ENCODE measurements around the gene CPNE2. TPM values are rescaled to one million over a fixed set of nuclear protein-coding genes. Genes with fewer than 3 reads are reported as not detected.

CPNE2 gene
- polyA plus RNA-seq, 2 of the 4 experiments (the other 2 are of a cell fraction) = 36.7 TPM

DNA sequence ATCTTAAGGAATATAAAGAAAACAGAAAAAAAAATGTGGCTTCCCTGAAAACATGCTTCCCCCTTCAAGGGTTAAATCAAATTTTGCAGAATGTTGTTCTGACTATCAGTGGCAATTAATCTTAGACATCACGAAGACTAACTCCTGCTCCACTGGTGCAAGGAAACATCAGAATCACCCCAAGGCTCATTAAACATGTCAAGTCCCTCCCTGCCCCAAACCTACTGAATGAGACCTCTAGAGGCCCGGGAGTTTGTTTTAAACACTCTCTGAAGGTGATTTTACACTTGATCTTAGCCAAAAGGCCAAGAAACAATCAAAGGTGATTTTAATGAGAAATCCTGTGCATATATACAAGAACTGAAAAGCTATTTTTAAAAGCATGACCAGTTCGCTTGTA, 75.2 kb downstream of the CPNE2 start:
- WGBS (ENCODE audit: missing lambda C conversion rate) = 90% methylated on average over 3 of the region's 3 CpGs
- Histone ChIP-seq H3K27ac (no peak overlapping the region), H3K4me1 (no peaks in the 10 kb centered on the region), H3K4me3 (no peak overlapping the region), H3K4me2 (no peak overlapping the region), H3K9me3 (no peaks in the 10 kb centered on the region)
- DNase-seq (ENCODE audit: low read depth in 1 of 2, low spot score in 1 of 2) (no peak), ATAC-seq (no peak), FAIRE-seq (no peak)
- CTCF ChIA-PET = interaction anchor here (0.7 to 2.6 kb wide), 12 partner anchors 9 to 250 kb away, joined by 3 to 13 read pairs (median 6); partner anchors contain the start of gene CPNE2
- no peak for TF ChIP-seq PHF8 (IDR thresholded peaks at IDR 0.05; ENCODE audit: borderline replicate concordance, low read depth)
- no peak for TF ChIP-seq MAFK (IDR thresholded peaks at IDR 0.05; ENCODE audit: partially characterized antibody)
- no peak for TF ChIP-seq JUNB (IDR thresholded peaks at IDR 0.05)
- no peak for TF ChIP-seq CBX2 (IDR thresholded peaks at IDR 0.05; ENCODE audit: borderline replicate concordance, low read depth)
- TF ChIP-seq HOXB13 (CRISPR knock-in tag; IDR thresholded peaks at IDR 0.05; ENCODE audit: low read depth) = no peak
- POLR2A ChIA-PET = no interaction called here

- DNase-seq (ENCODE audit: low read depth in 1 of 2, low spot score in 1 of 2) (peak in 1 of 2 experiments; percentile 73), FAIRE-seq (no peak), ATAC-seq (peak; percentile 80 to 84)
- ChIA-PET CTCF (interaction anchor here (0.7 to 2.6 kb wide), 12 partner anchors 9 to 249 kb away, joined by 3 to 13 read pairs (median 6); partner anchors contain the start of gene CPNE2), POLR2A (no interaction called here)
- Histone ChIP-seq H3K27ac (no peak overlapping the region), H3K4me2 (no peak overlapping the region), H3K4me3 (no peak overlapping the region), H3K4me1 (no peaks in the 10 kb centered on the region), H3K9me3 (no peaks in the 10 kb centered on the region)
- 42% methylated on average over 4 of the region's 4 CpGs for WGBS (ENCODE audit: missing lambda C conversion rate)
- peak; percentile 71 for TF ChIP-seq CTCF (IDR thresholded peaks at IDR 0.05)
- TF ChIP-seq RAD21 (conservative IDR thresholded peaks at IDR 0.05 in 1 of 2, IDR thresholded peaks at IDR 0.05 in 1 of 2) = peak; percentile 67 to 79
- TF ChIP-seq SMC3 (IDR thresholded peaks at IDR 0.05) = peak; percentile 42; the same call in 1 of the 3 replicates
- no peak for TF ChIP-seq POLR2AphosphoS2 (conservative IDR thresholded peaks at IDR 0.05; ENCODE audit: low read length)
- TF ChIP-seq JUNB (IDR thresholded peaks at IDR 0.05) = no peak
These were observed 75.6 kb downstream of the CPNE2 start for GRCh38 chr16:57167953-57168352.

- H3K27ac ChIP-seq = no peak overlapping the region
- H3K4me2 ChIP-seq = no peak overlapping the region
- ChIA-PET CTCF (interaction anchor here (1.0 to 2.8 kb wide), 5 partner anchors 12 to 85 kb away, joined by 3 to 12 read pairs (median 4); partner anchors contain the start of gene CPNE2), POLR2A (no interaction called here)
- no peak for ATAC-seq
- TF ChIP-seq NPAS2 (CRISPR knock-in tag; IDR thresholded peaks at IDR 0.05; ENCODE audit: borderline replicate concordance) (no peak), RFX5 (IDR thresholded peaks at IDR 0.05) (no peak), FOXS1 (CRISPR knock-in tag; IDR thresholded peaks at IDR 0.05) (no peak), TP53 (CRISPR knock-in tag; IDR thresholded peaks at IDR 0.05) (no peak), RAD21 (conservative IDR thresholded peaks at IDR 0.05 in 1 of 2, IDR thresholded peaks at IDR 0.05 in 1 of 2) (no peak), MAX (IDR thresholded peaks at IDR 0.05) (no peak), NR3C1 (IDR thresholded peaks at IDR 0.05) (no peak), HOXB13 (CRISPR knock-in tag; IDR thresholded peaks at IDR 0.05; ENCODE audit: low read depth) (no peak), CTCF (IDR thresholded peaks at IDR 0.05) (no peak), JUNB (IDR thresholded peaks at IDR 0.05) (no peak), RNF2 (IDR thresholded peaks at IDR 0.05; ENCODE audit: borderline replicate concordance, low read depth) (no peak), EP300 (IDR thresholded peaks at IDR 0.05) (no peak)
- no peak for DNase-seq (ENCODE audit: low read depth in 1 of 2, low spot score in 1 of 2)
- no peaks in the 10 kb centered on the region for H3K4me1 ChIP-seq
- no peak for FAIRE-seq
- H3K9me3 ChIP-seq = no peaks in the 10 kb centered on the region
- no peak overlapping the region for H3K4me3 ChIP-seq
These were observed 76.9 kb downstream of the CPNE2 start for GRCh38 chr16:57169327-57169726.

Data from A549 (cell line).